ENCODE results near the gene MAST2. TPM values are rescaled to one million over a fixed set of nuclear protein-coding genes. Genes with fewer than 3 reads are reported as not detected.

MAST2 gene
- total and polyA plus RNA-seq, 2 of the 13 experiments (the other 11 are each of a cell fraction or from before 2014, with no cell fraction given), result 15.3 to 23.0 TPM

DNA sequence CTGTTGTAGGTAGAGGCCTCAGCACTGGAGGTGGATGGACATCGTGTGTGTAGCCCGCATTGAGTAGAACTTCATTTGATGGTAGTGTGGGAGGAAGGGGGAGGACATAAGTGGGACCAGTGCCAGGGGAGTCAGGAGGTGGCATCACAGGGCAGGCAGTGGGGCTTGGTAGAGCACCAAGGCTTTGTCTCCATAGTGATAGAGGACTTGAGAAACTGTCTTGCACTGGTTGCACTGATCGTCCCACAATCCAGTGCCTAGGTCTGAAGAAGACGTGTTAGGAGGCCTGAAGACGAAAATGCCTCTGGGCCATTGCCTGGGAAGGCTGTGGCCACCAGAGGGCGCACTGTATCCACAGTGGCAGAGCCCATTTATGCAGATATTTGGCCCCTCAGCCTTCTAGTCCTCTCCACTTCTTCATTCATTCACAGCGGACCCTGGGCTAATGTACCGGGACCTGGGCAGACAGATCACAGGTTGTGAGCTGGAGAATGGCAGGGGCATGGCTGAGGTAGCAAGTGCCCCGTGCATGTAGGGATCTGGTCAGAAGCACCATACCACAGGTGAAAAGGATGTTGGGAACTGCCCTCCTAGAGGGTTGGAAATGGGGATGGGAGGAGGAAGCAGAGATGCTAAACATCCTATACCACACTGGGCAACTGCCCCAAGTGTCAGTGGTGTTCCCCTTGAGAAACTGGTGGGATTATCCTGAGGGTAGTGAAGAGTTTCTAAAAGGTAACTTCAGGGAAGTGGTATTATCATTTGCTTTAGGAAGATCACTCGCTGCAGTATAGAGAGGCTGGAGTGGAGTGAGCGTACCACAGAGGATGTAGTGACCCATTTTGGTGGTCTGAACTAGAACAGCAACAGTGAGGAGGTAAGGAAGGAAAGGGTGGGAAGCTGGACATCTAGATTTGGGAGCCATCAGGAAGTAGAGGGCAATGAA is 233.8 kb downstream of the MAST2 start (continued):
- TF ChIP-seq, protein P1, sequence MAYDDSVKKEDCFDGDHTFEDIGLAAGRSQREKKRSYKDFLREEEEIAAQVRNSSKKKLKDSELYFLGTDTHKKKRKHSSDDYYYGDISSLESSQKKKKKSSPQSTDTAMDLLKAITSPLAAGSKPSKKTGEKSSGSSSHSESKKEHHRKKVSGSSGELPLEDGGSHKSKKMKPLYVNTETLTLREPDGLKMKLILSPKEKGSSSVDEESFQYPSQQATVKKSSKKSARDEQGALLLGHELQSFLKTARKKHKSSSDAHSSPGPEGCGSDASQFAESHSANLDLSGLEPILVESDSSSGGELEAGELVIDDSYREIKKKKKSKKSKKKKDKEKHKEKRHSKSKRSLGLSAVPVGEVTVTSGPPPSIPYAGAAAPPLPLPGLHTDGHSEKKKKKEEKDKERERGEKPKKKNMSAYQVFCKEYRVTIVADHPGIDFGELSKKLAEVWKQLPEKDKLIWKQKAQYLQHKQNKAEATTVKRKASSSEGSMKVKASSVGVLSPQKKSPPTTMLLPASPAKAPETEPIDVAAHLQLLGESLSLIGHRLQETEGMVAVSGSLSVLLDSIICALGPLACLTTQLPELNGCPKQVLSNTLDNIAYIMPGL (CRISPR knock-in tag; IDR thresholded peaks at IDR 0.05; ENCODE audit: borderline replicate concordance in 1 of 2, low read depth in 1 of 2), result no peak
- TF ChIP-seq SMC3 (IDR thresholded peaks at IDR 0.05; ENCODE audit: low read length) (peak; percentile 99), NPAS2 (CRISPR knock-in tag; IDR thresholded peaks at IDR 0.05; ENCODE audit: borderline replicate concordance) (no peak), SIX1 (CRISPR knock-in tag; IDR thresholded peaks at IDR 0.05; ENCODE audit: borderline replicate concordance) (peak; percentile 15; the same call in 1 of the 2 replicates), ZNF678 (CRISPR knock-in tag; IDR thresholded peaks at IDR 0.05) (no peak), ZNF775 (CRISPR knock-in tag; IDR thresholded peaks at IDR 0.05; ENCODE audit: borderline replicate concordance) (no peak), RFX3 (CRISPR knock-in tag; IDR thresholded peaks at IDR 0.05) (no peak), MTA1 (CRISPR knock-in tag; IDR thresholded peaks at IDR 0.05; ENCODE audit: borderline replicate concordance) (no peak), MTA3 (CRISPR knock-in tag; IDR thresholded peaks at IDR 0.05) (no peak), SMAD1 (CRISPR knock-in tag; IDR thresholded peaks at IDR 0.05; ENCODE audit: borderline replicate concordance, low read depth) (peak; percentile 38; the same call in 1 of the 2 replicates), MXD4 (CRISPR knock-in tag; IDR thresholded peaks at IDR 0.05) (peak; percentile 42; the same call in 1 of the 2 replicates), GATA4 (IDR thresholded peaks at IDR 0.05; ENCODE audit: borderline replicate concordance, low read depth) (no peak), REL (CRISPR knock-in tag; conservative IDR thresholded peaks at IDR 0.05) (peak; percentile 30; the same call in 1 of the 2 replicates), ZNF607 (CRISPR knock-in tag; IDR thresholded peaks at IDR 0.05; ENCODE audit: borderline replicate concordance) (no peak), FOSL2 (CRISPR knock-in tag; IDR thresholded peaks at IDR 0.05) (peak; percentile 37; the same call in 1 of the 2 replicates), IRF2 (CRISPR knock-in tag; IDR thresholded peaks at IDR 0.05) (peak; percentile 63; the same call in 1 of the 2 replicates)
- TF ChIP-seq, protein P2, sequence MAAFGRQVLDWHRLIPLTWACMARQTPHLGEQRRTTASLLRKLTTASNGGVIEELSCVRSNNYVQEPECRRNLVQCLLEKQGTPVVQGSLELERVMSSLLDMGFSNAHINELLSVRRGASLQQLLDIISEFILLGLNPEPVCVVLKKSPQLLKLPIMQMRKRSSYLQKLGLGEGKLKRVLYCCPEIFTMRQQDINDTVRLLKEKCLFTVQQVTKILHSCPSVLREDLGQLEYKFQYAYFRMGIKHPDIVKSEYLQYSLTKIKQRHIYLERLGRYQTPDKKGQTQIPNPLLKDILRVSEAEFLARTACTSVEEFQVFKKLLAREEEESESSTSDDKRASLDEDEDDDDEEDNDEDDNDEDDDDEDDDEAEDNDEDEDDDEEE (CRISPR knock-in tag; IDR thresholded peaks at IDR 0.05), result peak; percentile 47; the same call in 1 of the 2 replicates
- TF ChIP-seq, protein P3, sequence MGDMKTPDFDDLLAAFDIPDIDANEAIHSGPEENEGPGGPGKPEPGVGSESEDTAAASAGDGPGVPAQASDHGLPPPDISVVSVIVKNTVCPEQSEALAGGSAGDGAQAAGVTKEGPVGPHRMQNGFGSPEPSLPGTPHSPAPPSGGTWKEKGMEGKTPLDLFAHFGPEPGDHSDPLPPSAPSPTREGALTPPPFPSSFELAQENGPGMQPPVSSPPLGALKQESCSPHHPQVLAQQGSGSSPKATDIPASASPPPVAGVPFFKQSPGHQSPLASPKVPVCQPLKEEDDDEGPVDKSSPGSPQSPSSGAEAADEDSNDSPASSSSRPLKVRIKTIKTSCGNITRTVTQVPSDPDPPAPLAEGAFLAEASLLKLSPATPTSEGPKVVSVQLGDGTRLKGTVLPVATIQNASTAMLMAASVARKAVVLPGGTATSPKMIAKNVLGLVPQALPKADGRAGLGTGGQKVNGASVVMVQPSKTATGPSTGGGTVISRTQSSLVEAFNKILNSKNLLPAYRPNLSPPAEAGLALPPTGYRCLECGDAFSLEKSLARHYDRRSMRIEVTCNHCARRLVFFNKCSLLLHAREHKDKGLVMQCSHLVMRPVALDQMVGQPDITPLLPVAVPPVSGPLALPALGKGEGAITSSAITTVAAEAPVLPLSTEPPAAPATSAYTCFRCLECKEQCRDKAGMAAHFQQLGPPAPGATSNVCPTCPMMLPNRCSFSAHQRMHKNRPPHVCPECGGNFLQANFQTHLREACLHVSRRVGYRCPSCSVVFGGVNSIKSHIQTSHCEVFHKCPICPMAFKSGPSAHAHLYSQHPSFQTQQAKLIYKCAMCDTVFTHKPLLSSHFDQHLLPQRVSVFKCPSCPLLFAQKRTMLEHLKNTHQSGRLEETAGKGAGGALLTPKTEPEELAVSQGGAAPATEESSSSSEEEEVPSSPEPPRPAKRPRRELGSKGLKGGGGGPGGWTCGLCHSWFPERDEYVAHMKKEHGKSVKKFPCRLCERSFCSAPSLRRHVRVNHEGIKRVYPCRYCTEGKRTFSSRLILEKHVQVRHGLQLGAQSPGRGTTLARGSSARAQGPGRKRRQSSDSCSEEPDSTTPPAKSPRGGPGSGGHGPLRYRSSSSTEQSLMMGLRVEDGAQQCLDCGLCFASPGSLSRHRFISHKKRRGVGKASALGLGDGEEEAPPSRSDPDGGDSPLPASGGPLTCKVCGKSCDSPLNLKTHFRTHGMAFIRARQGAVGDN (CRISPR knock-in tag; IDR thresholded peaks at IDR 0.05), result peak; percentile 27; the same call in 1 of the 2 replicates
- TF ChIP-seq, protein P4, sequence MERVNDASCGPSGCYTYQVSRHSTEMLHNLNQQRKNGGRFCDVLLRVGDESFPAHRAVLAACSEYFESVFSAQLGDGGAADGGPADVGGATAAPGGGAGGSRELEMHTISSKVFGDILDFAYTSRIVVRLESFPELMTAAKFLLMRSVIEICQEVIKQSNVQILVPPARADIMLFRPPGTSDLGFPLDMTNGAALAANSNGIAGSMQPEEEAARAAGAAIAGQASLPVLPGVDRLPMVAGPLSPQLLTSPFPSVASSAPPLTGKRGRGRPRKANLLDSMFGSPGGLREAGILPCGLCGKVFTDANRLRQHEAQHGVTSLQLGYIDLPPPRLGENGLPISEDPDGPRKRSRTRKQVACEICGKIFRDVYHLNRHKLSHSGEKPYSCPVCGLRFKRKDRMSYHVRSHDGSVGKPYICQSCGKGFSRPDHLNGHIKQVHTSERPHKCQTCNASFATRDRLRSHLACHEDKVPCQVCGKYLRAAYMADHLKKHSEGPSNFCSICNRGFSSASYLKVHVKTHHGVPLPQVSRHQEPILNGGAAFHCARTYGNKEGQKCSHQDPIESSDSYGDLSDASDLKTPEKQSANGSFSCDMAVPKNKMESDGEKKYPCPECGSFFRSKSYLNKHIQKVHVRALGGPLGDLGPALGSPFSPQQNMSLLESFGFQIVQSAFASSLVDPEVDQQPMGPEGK (CRISPR knock-in tag; IDR thresholded peaks at IDR 0.05), result no peak

Data from HepG2 (cell line).